ENCODE measurements around the gene ADAMTS9.

ADAMTS9 gene

DNA sequence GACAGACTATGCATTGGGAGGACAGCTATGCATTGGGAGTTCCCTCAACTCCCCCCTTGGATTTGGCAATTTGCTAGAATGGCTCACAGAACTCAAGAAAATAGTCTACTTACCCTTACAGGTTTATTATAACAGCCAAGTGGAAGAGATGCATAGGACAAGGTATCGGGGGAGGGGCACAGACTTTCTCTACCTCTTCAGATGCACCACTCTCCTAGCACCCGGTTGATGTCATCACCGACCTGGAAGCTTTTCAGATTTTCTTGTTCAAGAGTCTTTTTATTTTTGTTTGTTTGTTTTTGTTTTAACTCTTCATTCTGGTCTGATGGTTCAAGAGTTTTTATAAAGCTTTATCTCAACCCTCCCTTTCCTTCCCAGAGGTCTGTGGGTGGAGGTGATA lies 20.7 kb upstream of the ADAMTS9 start:
- Histone ChIP-seq H3K27ac (ENCODE audit: low read length) (no peak overlapping the region), H4K20me1 (ENCODE audit: insufficient read depth, low read length) (no peaks in the 10 kb centered on the region), H3K4me1 (ENCODE audit: low read length) (no peaks in the 10 kb centered on the region), H3K9me3 (ENCODE audit: insufficient read depth, low read length) (peaks cover 3% of the 10 kb centered on the region; the same call in 1 of the 2 replicates), H3K9ac (ENCODE audit: low read length) (no peak overlapping the region), H3K79me2 (ENCODE audit: low read length) (no peaks in the 10 kb centered on the region), H3K4me2 (ENCODE audit: low read length) (no peak overlapping the region), H2AFZ (ENCODE audit: low read depth, low read length) (no peak overlapping the region), H3K4me3 (ENCODE audit: low read length) (no peak overlapping the region), H3K36me3 (replicated peaks; ENCODE audit: low read depth, low read length) (no peaks in the 10 kb centered on the region), H3K27me3 (ENCODE audit: low read depth, low read length) (no peaks in the 10 kb centered on the region)
- TF ChIP-seq, protein P1, sequence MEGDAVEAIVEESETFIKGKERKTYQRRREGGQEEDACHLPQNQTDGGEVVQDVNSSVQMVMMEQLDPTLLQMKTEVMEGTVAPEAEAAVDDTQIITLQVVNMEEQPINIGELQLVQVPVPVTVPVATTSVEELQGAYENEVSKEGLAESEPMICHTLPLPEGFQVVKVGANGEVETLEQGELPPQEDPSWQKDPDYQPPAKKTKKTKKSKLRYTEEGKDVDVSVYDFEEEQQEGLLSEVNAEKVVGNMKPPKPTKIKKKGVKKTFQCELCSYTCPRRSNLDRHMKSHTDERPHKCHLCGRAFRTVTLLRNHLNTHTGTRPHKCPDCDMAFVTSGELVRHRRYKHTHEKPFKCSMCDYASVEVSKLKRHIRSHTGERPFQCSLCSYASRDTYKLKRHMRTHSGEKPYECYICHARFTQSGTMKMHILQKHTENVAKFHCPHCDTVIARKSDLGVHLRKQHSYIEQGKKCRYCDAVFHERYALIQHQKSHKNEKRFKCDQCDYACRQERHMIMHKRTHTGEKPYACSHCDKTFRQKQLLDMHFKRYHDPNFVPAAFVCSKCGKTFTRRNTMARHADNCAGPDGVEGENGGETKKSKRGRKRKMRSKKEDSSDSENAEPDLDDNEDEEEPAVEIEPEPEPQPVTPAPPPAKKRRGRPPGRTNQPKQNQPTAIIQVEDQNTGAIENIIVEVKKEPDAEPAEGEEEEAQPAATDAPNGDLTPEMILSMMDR (IDR thresholded peaks at IDR 0.05; ENCODE audit: low read depth, low read length): no peak
- no peak for TF ChIP-seq EZH2phosphoT487 (IDR thresholded peaks at IDR 0.05; ENCODE audit: low read depth)

DNA sequence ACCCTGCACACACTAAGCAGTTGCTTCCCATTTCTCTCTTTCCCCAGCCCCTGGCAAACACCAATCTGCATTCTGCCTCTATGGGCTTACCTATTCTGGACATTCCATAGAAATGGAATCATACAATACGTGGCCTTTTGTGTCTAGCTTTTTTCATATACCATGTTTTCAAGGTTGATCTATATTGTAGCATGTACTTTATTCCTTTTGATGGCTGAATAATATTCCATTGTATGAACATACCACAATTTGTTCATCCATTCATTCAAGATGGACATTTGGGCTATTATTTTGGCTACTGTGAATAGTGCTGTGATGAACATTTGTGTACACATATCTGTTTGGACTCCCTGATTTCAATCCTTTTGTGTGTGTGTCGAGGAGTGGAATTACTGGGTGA lies 18.1 kb upstream of the ADAMTS9 start:
- H3K36me3 ChIP-seq (replicated peaks; ENCODE audit: low read depth, low read length): no peaks in the 10 kb centered on the region
- no peaks in the 10 kb centered on the region for H3K27me3 ChIP-seq (ENCODE audit: low read depth, low read length)
- no peak overlapping the region for H3K4me2 ChIP-seq (ENCODE audit: low read length)
- no peaks in the 10 kb centered on the region for H3K79me2 ChIP-seq (ENCODE audit: low read length)
- H2AFZ ChIP-seq (ENCODE audit: low read depth, low read length): no peak overlapping the region
- H3K9ac ChIP-seq (ENCODE audit: low read length): no peak overlapping the region
- no peaks in the 10 kb centered on the region for H3K4me1 ChIP-seq (ENCODE audit: low read length)
- H4K20me1 ChIP-seq (ENCODE audit: insufficient read depth, low read length): no peaks in the 10 kb centered on the region
- H3K27ac ChIP-seq (ENCODE audit: low read length): no peak overlapping the region
- H3K4me3 ChIP-seq (ENCODE audit: low read length): no peak overlapping the region
- TF ChIP-seq, protein P1 (IDR thresholded peaks at IDR 0.05; ENCODE audit: low read depth, low read length): no peak
- no peak for TF ChIP-seq EZH2phosphoT487 (IDR thresholded peaks at IDR 0.05; ENCODE audit: low read depth)
- H3K9me3 ChIP-seq (ENCODE audit: insufficient read depth, low read length): peaks cover 3% of the 10 kb centered on the region; the same call in 1 of the 2 replicates

DNA sequence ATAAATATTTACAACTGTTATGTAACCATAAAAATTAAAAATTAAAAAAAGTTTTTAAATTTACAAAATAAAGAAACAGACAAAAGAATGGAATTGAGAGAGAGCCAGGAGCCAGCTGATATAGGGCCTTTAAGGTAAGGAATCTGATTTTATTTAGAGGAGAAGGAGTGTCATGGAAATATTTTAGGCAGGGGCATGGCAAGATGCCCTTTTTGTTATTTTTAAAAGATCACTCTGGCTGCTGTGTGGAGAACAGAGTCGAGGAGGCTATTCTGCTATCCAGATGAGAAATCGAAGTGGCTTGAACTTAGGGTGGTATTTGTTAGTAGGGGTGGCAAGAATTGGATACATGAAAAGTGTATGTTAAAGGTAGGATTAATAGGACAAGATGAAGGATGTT lies 9.1 kb upstream of the ADAMTS9 start:
- Histone ChIP-seq H3K9me3 (ENCODE audit: insufficient read depth, low read length) (no peaks in the 10 kb centered on the region), H3K4me1 (ENCODE audit: low read length) (no peaks in the 10 kb centered on the region), H3K9ac (ENCODE audit: low read length) (no peak overlapping the region), H3K27ac (ENCODE audit: low read length) (no peak overlapping the region), H3K4me2 (ENCODE audit: low read length) (no peak overlapping the region), H3K27me3 (ENCODE audit: low read depth, low read length) (no peaks in the 10 kb centered on the region), H4K20me1 (ENCODE audit: insufficient read depth, low read length) (no peaks in the 10 kb centered on the region), H3K4me3 (ENCODE audit: low read length) (no peak overlapping the region), H2AFZ (ENCODE audit: low read depth, low read length) (no peak overlapping the region), H3K79me2 (ENCODE audit: low read length) (no peaks in the 10 kb centered on the region), H3K36me3 (replicated peaks; ENCODE audit: low read depth, low read length) (no peaks in the 10 kb centered on the region)
- TF ChIP-seq EZH2phosphoT487 (IDR thresholded peaks at IDR 0.05; ENCODE audit: low read depth): no peak
- TF ChIP-seq, protein P1 (IDR thresholded peaks at IDR 0.05; ENCODE audit: low read depth, low read length): no peak

DNA sequence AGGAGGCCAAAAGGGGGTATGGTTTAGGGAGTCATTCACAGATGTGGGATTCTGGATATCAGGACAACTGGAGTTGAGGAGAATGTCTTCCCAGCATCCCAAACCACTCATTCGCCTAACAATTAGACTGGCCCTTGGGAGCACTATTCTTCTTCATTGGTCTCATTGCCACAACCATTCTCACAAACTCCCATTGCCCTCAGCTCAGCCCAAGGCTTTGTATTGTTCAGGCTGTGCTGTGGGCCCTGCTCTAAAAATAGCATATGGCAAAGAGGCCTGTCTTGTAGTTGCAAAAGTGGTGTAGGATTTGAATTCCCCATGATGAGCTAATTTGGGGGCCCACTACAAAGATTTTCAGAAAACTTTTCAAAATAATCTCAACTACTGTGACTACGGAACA lies 6.3 kb upstream of the ADAMTS9 start:
- no peaks in the 10 kb centered on the region for H3K4me1 ChIP-seq (ENCODE audit: low read length)
- no peak overlapping the region for H3K4me3 ChIP-seq (ENCODE audit: low read length)
- no peaks in the 10 kb centered on the region for H4K20me1 ChIP-seq (ENCODE audit: insufficient read depth, low read length)
- H3K36me3 ChIP-seq (replicated peaks; ENCODE audit: low read depth, low read length): no peaks in the 10 kb centered on the region
- no peak overlapping the region for H3K4me2 ChIP-seq (ENCODE audit: low read length)
- H3K27ac ChIP-seq (ENCODE audit: low read length): no peak overlapping the region
- no peak for TF ChIP-seq EZH2phosphoT487 (IDR thresholded peaks at IDR 0.05; ENCODE audit: low read depth)
- TF ChIP-seq, protein P1 (IDR thresholded peaks at IDR 0.05; ENCODE audit: low read depth, low read length): no peak
- no peak overlapping the region for H2AFZ ChIP-seq (ENCODE audit: low read depth, low read length)
- H3K9me3 ChIP-seq (ENCODE audit: insufficient read depth, low read length): no peaks in the 10 kb centered on the region
- peaks cover 4% of the 10 kb centered on the region; the same call in 1 of the 2 replicates for H3K27me3 ChIP-seq (ENCODE audit: low read depth, low read length)
- no peak overlapping the region for H3K9ac ChIP-seq (ENCODE audit: low read length)
- H3K79me2 ChIP-seq (ENCODE audit: low read length): no peaks in the 10 kb centered on the region

Data from OCI-LY3 (cell line).